Astrocyte (in vitro differentiated cells and primary cell): ENCODE data around the gene RAPGEF2. TPM values are rescaled to one million over a fixed set of nuclear protein-coding genes. Genes with fewer than 3 reads are reported as not detected.

Experiments
- DNase-seq: peaks from one replicate; pipeline ENCODE4 v3.0.0-alpha.2; 2010; ENCODE audit warnings: low read depth
- FAIRE-seq: peaks from 2 replicates; lab custom pipeline; 2011; peaks lifted over from hg19 to GRCh38; lab: Jason Lieb, UNC
- H2AFZ ChIP-seq: 2 replicates; pipeline ENCODE4 v1.6.0; 2012; ENCODE audit warnings: low read depth, low read length, inconsistent platforms
- H3K27ac ChIP-seq: 2 replicates; pipeline ENCODE4 v1.5.1; 2011; ENCODE audit warnings: low read depth, low read length, inconsistent platforms
- H3K27me3 ChIP-seq: 2 replicates; pipeline ENCODE4 v1.6.0; 2011; ENCODE audit warnings: low read length, inconsistent platforms; ENCODE audit not compliant: insufficient read depth
- H3K36me3 ChIP-seq: 2 replicates; pipeline ENCODE4 v1.5.1; 2011; ENCODE audit warnings: low read length, inconsistent platforms; ENCODE audit not compliant: insufficient read depth
- H3K4me1 ChIP-seq: 2 replicates; pipeline ENCODE4 v1.5.1; 2011; ENCODE audit warnings: low read length, inconsistent platforms; ENCODE audit not compliant: insufficient read depth
- H3K4me2 ChIP-seq: 2 replicates; pipeline ENCODE4 v1.6.0; 2012; ENCODE audit warnings: low read length, inconsistent platforms
- H3K4me3 ChIP-seq: 2 replicates; pipeline ENCODE4 v1.5.1; 2011; ENCODE audit warnings: low read depth, mild to moderate bottlenecking, low read length, inconsistent platforms; ENCODE audit not compliant: insufficient read depth
- H3K79me2 ChIP-seq: 2 replicates; pipeline ENCODE4 v1.6.0; 2012; ENCODE audit warnings: mild to moderate bottlenecking, low read length, inconsistent platforms; ENCODE audit not compliant: insufficient read depth
- H3K9ac ChIP-seq: 2 replicates; pipeline ENCODE4 v1.6.0; 2012; ENCODE audit warnings: mild to moderate bottlenecking, low read length, inconsistent platforms
- H3K9me3 ChIP-seq: 2 replicates; pipeline ENCODE4 v1.5.1; 2012; ENCODE audit warnings: low read depth, mild to moderate bottlenecking, low read length, inconsistent platforms; ENCODE audit not compliant: insufficient read depth
- H4K20me1 ChIP-seq: 2 replicates; pipeline ENCODE4 v1.6.0; 2012; ENCODE audit warnings: low read length, inconsistent platforms; ENCODE audit not compliant: insufficient read depth
- H3K27ac Mint-ChIP-seq: one replicate; pipeline ENCODE4 v1.8.0; 2021; ENCODE audit warnings: mild to moderate bottlenecking, mixed read lengths; ENCODE audit not compliant: unreplicated experiment
- H3K27me3 Mint-ChIP-seq: one replicate; pipeline ENCODE4 v1.8.0; 2021; ENCODE audit warnings: low read depth, mixed read lengths; ENCODE audit not compliant: unreplicated experiment
- H3K36me3 Mint-ChIP-seq: one replicate; pipeline ENCODE4 v1.8.0; 2021; ENCODE audit warnings: low read depth, mixed read lengths; ENCODE audit not compliant: unreplicated experiment
- H3K4me1 Mint-ChIP-seq: one replicate; pipeline ENCODE4 v1.8.0; 2021; ENCODE audit warnings: low read depth, mixed read lengths; ENCODE audit not compliant: unreplicated experiment
- H3K4me3 Mint-ChIP-seq: one replicate; pipeline ENCODE4 v1.8.0; 2021; ENCODE audit warnings: mild to moderate bottlenecking, moderate library complexity, mixed read lengths; ENCODE audit not compliant: unreplicated experiment
- H3K9me3 Mint-ChIP-seq: one replicate; pipeline ENCODE4 v1.8.0; 2021; ENCODE audit warnings: mild to moderate bottlenecking, mixed read lengths; ENCODE audit not compliant: unreplicated experiment
- CTCF ChIP-seq: IDR thresholded peaks from 2 replicates; pipeline ENCODE4 v1.5.1; 2011; ENCODE audit warnings: low read depth, mild to moderate bottlenecking, inconsistent platforms, low read length, moderate library complexity; ENCODE audit not compliant: insufficient read depth
- EZH2 ChIP-seq: IDR thresholded peaks from 2 replicates; pipeline ENCODE4 v1.6.1; 2012; ENCODE audit warnings: mild to moderate bottlenecking, low read length, inconsistent platforms; ENCODE audit not compliant: insufficient read depth
- total RNA-seq: library from RNA; stranded (reverse); gene quantifications from 2 replicates; pipeline ENCODE4 v1.2.1, GENCODE V29; 2021

RAPGEF2 gene
- total RNA-seq, 1 donor from 2014 or later = 59.0 TPM

DNA sequence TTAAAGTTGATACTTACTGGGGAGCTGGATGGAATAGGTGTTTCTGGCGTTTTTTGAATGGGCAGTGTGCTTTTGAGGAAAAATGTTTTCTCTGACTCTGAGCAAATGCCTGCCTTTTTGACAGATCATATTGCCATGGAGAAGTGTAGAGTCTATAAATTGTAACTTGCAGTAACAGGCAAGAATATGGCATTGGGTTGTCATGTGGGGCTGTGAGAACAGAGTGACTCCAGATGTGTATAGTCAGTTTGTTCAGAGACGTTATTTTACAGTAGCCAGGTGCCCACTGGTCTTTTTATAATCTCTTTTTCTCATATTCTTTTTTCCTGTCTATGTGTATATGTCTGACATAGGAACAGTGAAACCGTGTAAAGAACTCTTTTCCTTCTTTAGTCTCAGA lies 40.8 kb downstream of the RAPGEF2 start:
- peaks cover 90% of the 10 kb centered on the region for H3K79me2 ChIP-seq

GRCh38 chr4:159144112-159144694 lies 41.3 kb downstream of the RAPGEF2 start:
- FAIRE-seq = no peak
- Histone ChIP-seq H3K9me3 (no peaks in the 10 kb centered on the region), H3K79me2 (peaks cover 90% of the 10 kb centered on the region), H3K36me3 (no peaks in the 10 kb centered on the region), H3K4me2 (no peak overlapping the region), H3K4me3 (no peak overlapping the region), H2AFZ (no peak overlapping the region), H3K9ac (no peak overlapping the region), H3K27me3 (no peaks in the 10 kb centered on the region), H3K4me1 (peaks cover 3% of the 10 kb centered on the region), H3K27ac (no peak overlapping the region), H4K20me1 (peaks cover 51% of the 10 kb centered on the region)
- no peaks in the 10 kb centered on the region for H3K27me3 Mint-ChIP-seq
- H3K4me1 Mint-ChIP-seq = peaks cover 28% of the 10 kb centered on the region
- H3K9me3 Mint-ChIP-seq = no peaks in the 10 kb centered on the region
- H3K4me3 Mint-ChIP-seq = no peak overlapping the region
- TF ChIP-seq CTCF (no peak), EZH2 (no peak)
- no peak for DNase-seq
- no peaks in the 10 kb centered on the region for H3K36me3 Mint-ChIP-seq
- H3K27ac Mint-ChIP-seq = no peak overlapping the region

More for the DNA sequence above, 40.8 kb downstream of the RAPGEF2 start:
- Mint-ChIP-seq H3K27ac (no peak overlapping the region), H3K4me1 (peaks cover 28% of the 10 kb centered on the region), H3K27me3 (no peaks in the 10 kb centered on the region), H3K4me3 (no peak overlapping the region), H3K36me3 (no peaks in the 10 kb centered on the region), H3K9me3 (no peaks in the 10 kb centered on the region)
- H2AFZ ChIP-seq = no peak overlapping the region
- no peaks in the 10 kb centered on the region for H3K36me3 ChIP-seq
- H3K4me3 ChIP-seq = no peak overlapping the region
- H3K9me3 ChIP-seq = no peaks in the 10 kb centered on the region
- H3K27ac ChIP-seq = no peak overlapping the region
- H4K20me1 ChIP-seq = peaks cover 51% of the 10 kb centered on the region
- DNase-seq (no peak), FAIRE-seq (no peak)
- H3K4me2 ChIP-seq = no peak overlapping the region
- no peak for TF ChIP-seq EZH2
- no peak for TF ChIP-seq CTCF
- peaks cover 3% of the 10 kb centered on the region for H3K4me1 ChIP-seq
- no peak overlapping the region for H3K9ac ChIP-seq
- H3K27me3 ChIP-seq = no peaks in the 10 kb centered on the region

DNA sequence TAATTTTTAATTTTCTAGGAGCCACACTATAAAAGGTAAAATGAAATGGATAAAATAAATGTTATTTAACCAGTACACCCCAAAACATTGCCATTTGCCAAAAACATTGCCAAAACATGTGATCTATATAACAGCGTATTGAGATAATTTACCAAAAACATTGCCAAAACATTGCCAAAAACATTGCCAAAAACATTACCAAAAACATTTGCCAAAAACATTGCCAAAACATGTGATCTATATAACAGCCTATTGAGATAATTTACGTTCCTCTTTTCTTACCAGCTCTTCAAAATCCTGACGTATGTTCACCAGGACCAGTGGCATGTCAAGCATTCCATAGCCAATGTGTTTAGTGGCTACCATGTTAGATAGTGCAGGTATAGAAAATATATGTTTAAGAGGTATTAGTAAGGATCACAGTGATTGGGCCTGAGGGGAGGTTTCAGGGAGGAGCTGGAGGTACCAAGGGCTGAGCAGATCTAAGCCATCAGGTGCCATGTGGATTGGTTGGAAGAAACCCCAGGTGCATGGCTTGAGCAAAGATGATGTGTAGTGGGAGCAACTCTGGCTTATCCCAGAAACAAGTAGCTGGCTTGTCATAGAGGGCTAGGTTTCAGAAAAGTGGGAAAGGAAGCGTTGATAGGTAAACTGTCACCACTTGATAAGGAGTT lies 42.6 kb downstream of the RAPGEF2 start:
- no peak for FAIRE-seq
- H3K27me3 Mint-ChIP-seq = no peaks in the 10 kb centered on the region
- H3K9ac ChIP-seq = no peak overlapping the region

More for the DNA sequence above, 42.6 kb downstream of the RAPGEF2 start:
- H3K4me1 Mint-ChIP-seq = peaks cover 26% of the 10 kb centered on the region
- Histone ChIP-seq H3K4me2 (no peak overlapping the region), H3K9me3 (no peaks in the 10 kb centered on the region), H3K27me3 (no peaks in the 10 kb centered on the region), H4K20me1 (peaks cover 60% of the 10 kb centered on the region), H3K4me1 (peaks cover 3% of the 10 kb centered on the region), H3K36me3 (no peaks in the 10 kb centered on the region), H3K4me3 (no peak overlapping the region), H3K27ac (no peak overlapping the region), H2AFZ (no peak overlapping the region), H3K79me2 (peaks cover 89% of the 10 kb centered on the region)
- no peak overlapping the region for H3K4me3 Mint-ChIP-seq
- no peak for DNase-seq
- TF ChIP-seq EZH2 = no peak
- no peak for TF ChIP-seq CTCF
- no peaks in the 10 kb centered on the region for H3K36me3 Mint-ChIP-seq
- H3K27ac Mint-ChIP-seq = no peak overlapping the region
- H3K9me3 Mint-ChIP-seq = no peaks in the 10 kb centered on the region
